CD4-positive, alpha-beta T cell (primary cell): Measurements from ENCODE around the gene PHEX. TPM values are rescaled to one million over a fixed set of nuclear protein-coding genes. Genes with fewer than 3 reads are reported as not detected.

ENCODE experiments used
- ATAC-seq: fragments of 200-7000 bp; cut with Tn5 transposase; one replicate; pipeline ENCODE4 v1.10.0; 2022; ENCODE audit warnings: mild to moderate bottlenecking; ENCODE audit not compliant: poor library complexity
- CTCF ChIA-PET: fragments of 350-600 bp; sonication (Branson Sonifier 250); formaldehyde crosslinking; loops from one replicate; lab custom pipeline; 2021; ENCODE audit warnings: antibody characterized with exemption, inconsistent platforms; lab: Charles Lee
- POLR2A ChIA-PET: fragments of 350-600 bp; sonication (Branson Sonifier 250); formaldehyde crosslinking; loops from one replicate; lab custom pipeline; 2021; ENCODE audit warnings: antibody characterized with exemption, inconsistent platforms; lab: Charles Lee
- DNase-seq, 14 experiments: peaks; one replicate each; pipeline ENCODE4 v3.0.0-alpha.2; 2013 to 2020; ENCODE audit warnings: mixed read lengths in 2 of 14
- H3K27ac ChIP-seq, 2 donors: one replicate each; pipeline versions ENCODE4 v1.5.1 to v1.7.0; 2013; ENCODE audit warnings: low read length in 2 of 2, low read depth in 1 of 2, mild to moderate bottlenecking in 1 of 2
- H3K27me3 ChIP-seq, 2 experiments: 1 replicate in 1 of 2; 2 replicates in 1 of 2; pipeline versions ENCODE4 v1.6.1 to v1.7.0; 2013; ENCODE audit warnings: low read length in 2 of 2, control low read depth in 1 of 2, mild to moderate bottlenecking in 1 of 2, moderate library complexity in 1 of 2; ENCODE audit not compliant: insufficient read depth in 2 of 2, control insufficient read depth in 1 of 2
- H3K36me3 ChIP-seq: one replicate; pipeline ENCODE4 v1.6.1; 2013; ENCODE audit warnings: low read length, control low read depth; ENCODE audit not compliant: insufficient read depth
- H3K4me1 ChIP-seq: one replicate; pipeline ENCODE4 v1.6.1; 2013; ENCODE audit warnings: low read length, control low read depth; ENCODE audit not compliant: insufficient read depth
- H3K4me3 ChIP-seq: one replicate; pipeline ENCODE4 v1.5.1; 2013; ENCODE audit warnings: mild to moderate bottlenecking, low read length, moderate library complexity
- H3K9me3 ChIP-seq, 2 experiments: 1 replicate in 1 of 2; 2 replicates in 1 of 2; pipeline versions ENCODE4 v1.6.1 to v1.7.0; 2013; ENCODE audit warnings: low read length in 2 of 2, mild to moderate bottlenecking in 2 of 2, control low read depth in 1 of 2, moderate library complexity in 1 of 2; ENCODE audit not compliant: control insufficient read depth in 1 of 2, insufficient read depth in 1 of 2
- H3K27ac Mint-ChIP-seq: one replicate; pipeline ENCODE4 v1.8.0; 2020; ENCODE audit warnings: mixed read lengths
- H3K27me3 Mint-ChIP-seq: one replicate; pipeline ENCODE4 v1.8.0; 2021; ENCODE audit warnings: mixed read lengths
- H3K36me3 Mint-ChIP-seq: one replicate; pipeline ENCODE4 v1.8.0; 2021; ENCODE audit warnings: low read depth, mixed read lengths
- H3K4me1 Mint-ChIP-seq: one replicate; pipeline ENCODE4 v1.8.0; 2021; ENCODE audit warnings: low read depth, mixed read lengths
- H3K4me3 Mint-ChIP-seq: one replicate; pipeline ENCODE4 v1.8.0; 2020; ENCODE audit warnings: mild to moderate bottlenecking, mixed read lengths
- H3K9me3 Mint-ChIP-seq: one replicate; pipeline ENCODE4 v1.8.0; 2020; ENCODE audit warnings: mixed read lengths
- CTCF ChIP-seq: fragments of 200-600 bp; IDR thresholded peaks from one replicate; pipeline ENCODE4 v1.8.0; 2022; ENCODE audit warnings: antibody characterized with exemption, mild to moderate bottlenecking
- intact Hi-C, 2 experiments: fragments of 100-400 bp; cut with DNase I in 1 of 2; cut with micrococcal nuclease in 1 of 2; formaldehyde crosslinking; loops; one replicate each; pipeline versions ENCODE4 v1.15.1 to v1.9.0; 2023 to 2025; cut with DNase I, micrococcal nuclease
- total RNA-seq, 174 experiments: library from RNA in 2 of 174; stranded (reverse) in 2 of 174; gene quantifications; one replicate each; pipeline ENCODE4 v1.2.3 and lab custom pipeline; 2021 to 2026

PHEX gene
- total RNA-seq, 2 experiments from 2014 or later: 0.08 to 0.14 TPM

- Mint-ChIP-seq H3K27ac (no peak overlapping the region), H3K9me3 (no peaks in the 10 kb centered on the region), H3K36me3 (no peaks in the 10 kb centered on the region), H3K4me3 (no peak overlapping the region), H3K4me1 (no peaks in the 10 kb centered on the region), H3K27me3 (no peaks in the 10 kb centered on the region)
- TF ChIP-seq CTCF: no peak
- no peak overlapping the region for H3K4me3 ChIP-seq
- H3K4me1 ChIP-seq: no peaks in the 10 kb centered on the region
- ATAC-seq: no peak
- intact Hi-C loops: no loop called here
- H3K27me3 ChIP-seq: no peaks in the 10 kb centered on the region
- ChIA-PET POLR2A (no interaction called here), CTCF (no interaction called here)
- no peak for DNase-seq
- no peaks in the 10 kb centered on the region for H3K36me3 ChIP-seq
- no peak overlapping the region for H3K27ac ChIP-seq
- H3K9me3 ChIP-seq: no peaks in the 10 kb centered on the region
Observed at GRCh38 chrX:22053481-22053880, 21.4 kb downstream of the PHEX start.

- Histone ChIP-seq H3K9me3 (no peaks in the 10 kb centered on the region), H3K4me1 (no peaks in the 10 kb centered on the region), H3K27me3 (no peaks in the 10 kb centered on the region), H3K4me3 (no peak overlapping the region), H3K36me3 (no peaks in the 10 kb centered on the region), H3K27ac (no peak overlapping the region)
- POLR2A ChIA-PET: no interaction called here
- Mint-ChIP-seq H3K4me1 (peaks cover 5% of the 10 kb centered on the region), H3K27ac (no peak overlapping the region), H3K4me3 (no peak overlapping the region), H3K36me3 (no peaks in the 10 kb centered on the region), H3K9me3 (no peaks in the 10 kb centered on the region), H3K27me3 (no peaks in the 10 kb centered on the region)
- intact Hi-C loops: no loop called here
- CTCF ChIA-PET: no interaction called here
- no peak for DNase-seq
- ATAC-seq: no peak
- TF ChIP-seq CTCF: no peak
Observed at GRCh38 chrX:22056235-22056634, 24.1 kb downstream of the PHEX start.

GRCh38 chrX:22057667-22058066 lies 25.5 kb downstream of the PHEX start:
- Histone ChIP-seq H3K9me3 (no peaks in the 10 kb centered on the region), H3K4me3 (no peak overlapping the region), H3K27ac (no peak overlapping the region), H3K27me3 (no peaks in the 10 kb centered on the region), H3K4me1 (no peaks in the 10 kb centered on the region), H3K36me3 (no peaks in the 10 kb centered on the region)
- Mint-ChIP-seq H3K9me3 (no peaks in the 10 kb centered on the region), H3K27ac (no peak overlapping the region), H3K36me3 (no peaks in the 10 kb centered on the region), H3K4me3 (no peak overlapping the region), H3K4me1 (peaks cover 5% of the 10 kb centered on the region), H3K27me3 (no peaks in the 10 kb centered on the region)
- no peak for TF ChIP-seq CTCF
- DNase-seq: no peak
- no peak for ATAC-seq
- intact Hi-C loops: no loop called here
- ChIA-PET CTCF (no interaction called here), POLR2A (no interaction called here)
